ENCODE data around the gene PRSS57. TPM values are rescaled to one million over a fixed set of nuclear protein-coding genes. Genes with fewer than 3 reads are reported as not detected.

PRSS57 gene
- total RNA-seq, 1 experiment from 2014 or later = not detected

- H3K4me2 ChIP-seq (ENCODE audit: low read depth, low read length, poor library complexity, severe bottlenecking) = no peak overlapping the region
- H3K79me2 ChIP-seq (ENCODE audit: low read length) = no peaks in the 10 kb centered on the region
- H3K4me3 ChIP-seq (ENCODE audit: low read length) = no peak overlapping the region
- H3K9me2 ChIP-seq (replicated peaks; ENCODE audit: insufficient read depth, low read length) = no peaks in the 10 kb centered on the region
- H4K20me1 ChIP-seq (ENCODE audit: insufficient read depth, low read depth, low read length) = no peaks in the 10 kb centered on the region
- no peak overlapping the region for H2AFZ ChIP-seq (ENCODE audit: low read length)
- H3K27ac ChIP-seq (ENCODE audit: low read length) = no peak overlapping the region
- no peak overlapping the region for H3K9ac ChIP-seq (ENCODE audit: low read length)
- no peaks in the 10 kb centered on the region for H3K27me3 ChIP-seq (ENCODE audit: low read length)
- no peaks in the 10 kb centered on the region for H3K9me3 ChIP-seq (ENCODE audit: low read length)
- no peaks in the 10 kb centered on the region for H3K4me1 ChIP-seq (ENCODE audit: low read length)
- DNase-seq = no peak
- H3K36me3 ChIP-seq (ENCODE audit: insufficient read depth, low read length) = no peaks in the 10 kb centered on the region
These were observed 23.8 kb upstream of the PRSS57 start for GRCh38 chr19:718991-719512.

- Histone ChIP-seq H3K9me3 (ENCODE audit: low read length) (no peaks in the 10 kb centered on the region), H3K4me2 (ENCODE audit: low read depth, low read length, poor library complexity, severe bottlenecking) (no peak overlapping the region)
These were observed 23.1 kb upstream of the PRSS57 start for GRCh38 chr19:718251-718951.

GRCh38 chr19:715347-715746 is 20.1 kb upstream of the PRSS57 start:
- DNase-seq = no peak
- Histone ChIP-seq H4K20me1 (ENCODE audit: insufficient read depth, low read depth, low read length) (no peaks in the 10 kb centered on the region), H3K27ac (ENCODE audit: low read length) (no peak overlapping the region), H3K79me2 (ENCODE audit: low read length) (no peaks in the 10 kb centered on the region), H3K4me3 (ENCODE audit: low read length) (no peak overlapping the region), H3K9me3 (ENCODE audit: low read length) (no peaks in the 10 kb centered on the region), H2AFZ (ENCODE audit: low read length) (no peak overlapping the region), H3K4me1 (ENCODE audit: low read length) (no peaks in the 10 kb centered on the region), H3K4me2 (ENCODE audit: low read depth, low read length, poor library complexity, severe bottlenecking) (no peak overlapping the region), H3K9me2 (replicated peaks; ENCODE audit: insufficient read depth, low read length) (no peaks in the 10 kb centered on the region), H3K27me3 (ENCODE audit: low read length) (no peaks in the 10 kb centered on the region), H3K36me3 (ENCODE audit: insufficient read depth, low read length) (no peaks in the 10 kb centered on the region), H3K9ac (ENCODE audit: low read length) (no peak overlapping the region)

More at GRCh38 chr19:718251-718951, 23.1 kb upstream of the PRSS57 start:
- Histone ChIP-seq H3K4me3 (ENCODE audit: low read length) (no peak overlapping the region), H3K27me3 (ENCODE audit: low read length) (no peaks in the 10 kb centered on the region), H3K36me3 (ENCODE audit: insufficient read depth, low read length) (no peaks in the 10 kb centered on the region), H3K9me2 (replicated peaks; ENCODE audit: insufficient read depth, low read length) (no peaks in the 10 kb centered on the region), H3K9ac (ENCODE audit: low read length) (no peak overlapping the region), H2AFZ (ENCODE audit: low read length) (no peak overlapping the region), H3K27ac (ENCODE audit: low read length) (no peak overlapping the region), H3K79me2 (ENCODE audit: low read length) (no peaks in the 10 kb centered on the region), H3K4me1 (ENCODE audit: low read length) (no peaks in the 10 kb centered on the region), H4K20me1 (ENCODE audit: insufficient read depth, low read depth, low read length) (no peaks in the 10 kb centered on the region)
- DNase-seq = no peak

GRCh38 chr19:711254-711653 is 16.0 kb upstream of the PRSS57 start:
- Histone ChIP-seq H2AFZ (ENCODE audit: low read length) (no peak overlapping the region), H3K79me2 (ENCODE audit: low read length) (no peaks in the 10 kb centered on the region), H3K27ac (ENCODE audit: low read length) (no peak overlapping the region), H3K9me2 (replicated peaks; ENCODE audit: insufficient read depth, low read length) (no peaks in the 10 kb centered on the region), H3K4me2 (ENCODE audit: low read depth, low read length, poor library complexity, severe bottlenecking) (no peak overlapping the region), H3K4me3 (ENCODE audit: low read length) (no peak overlapping the region), H3K9ac (ENCODE audit: low read length) (no peak overlapping the region), H3K36me3 (ENCODE audit: insufficient read depth, low read length) (no peaks in the 10 kb centered on the region), H4K20me1 (ENCODE audit: insufficient read depth, low read depth, low read length) (no peaks in the 10 kb centered on the region), H3K4me1 (ENCODE audit: low read length) (no peaks in the 10 kb centered on the region), H3K27me3 (ENCODE audit: low read length) (no peaks in the 10 kb centered on the region), H3K9me3 (ENCODE audit: low read length) (no peaks in the 10 kb centered on the region)
- no peak for DNase-seq

DNA sequence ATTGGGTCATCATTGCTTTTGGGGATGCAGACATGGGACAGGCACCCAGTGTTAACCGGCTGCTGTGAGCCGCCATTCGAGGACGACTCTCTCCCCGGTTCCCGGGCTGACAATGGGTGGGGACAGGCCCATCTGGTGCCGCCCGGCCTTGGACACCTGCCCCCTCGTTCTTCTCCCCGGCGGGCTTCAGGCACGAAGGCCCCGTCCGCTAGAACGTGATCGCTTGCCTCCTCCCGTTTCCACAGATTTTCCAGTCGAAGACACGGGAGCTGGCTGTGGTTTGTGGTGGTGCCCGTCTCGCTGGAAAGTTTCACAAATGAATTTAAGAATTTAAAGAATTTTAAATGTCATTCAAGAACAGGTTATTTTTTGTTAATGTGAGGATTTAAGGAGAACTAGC is 15.5 kb upstream of the PRSS57 start:
- no peaks in the 10 kb centered on the region for H3K9me2 ChIP-seq (replicated peaks; ENCODE audit: insufficient read depth, low read length)
- H2AFZ ChIP-seq (ENCODE audit: low read length) = no peak overlapping the region
- H3K4me1 ChIP-seq (ENCODE audit: low read length) = no peaks in the 10 kb centered on the region
- H3K4me2 ChIP-seq (ENCODE audit: low read depth, low read length, poor library complexity, severe bottlenecking) = no peak overlapping the region
- no peak overlapping the region for H3K9ac ChIP-seq (ENCODE audit: low read length)
- no peak for DNase-seq
- H3K9me3 ChIP-seq (ENCODE audit: low read length) = no peaks in the 10 kb centered on the region
- no peak overlapping the region for H3K27ac ChIP-seq (ENCODE audit: low read length)
- no peaks in the 10 kb centered on the region for H4K20me1 ChIP-seq (ENCODE audit: insufficient read depth, low read depth, low read length)
- no peaks in the 10 kb centered on the region for H3K79me2 ChIP-seq (ENCODE audit: low read length)
- no peaks in the 10 kb centered on the region for H3K36me3 ChIP-seq (ENCODE audit: insufficient read depth, low read length)
- no peak overlapping the region for H3K4me3 ChIP-seq (ENCODE audit: low read length)
- H3K27me3 ChIP-seq (ENCODE audit: low read length) = no peaks in the 10 kb centered on the region

DNA sequence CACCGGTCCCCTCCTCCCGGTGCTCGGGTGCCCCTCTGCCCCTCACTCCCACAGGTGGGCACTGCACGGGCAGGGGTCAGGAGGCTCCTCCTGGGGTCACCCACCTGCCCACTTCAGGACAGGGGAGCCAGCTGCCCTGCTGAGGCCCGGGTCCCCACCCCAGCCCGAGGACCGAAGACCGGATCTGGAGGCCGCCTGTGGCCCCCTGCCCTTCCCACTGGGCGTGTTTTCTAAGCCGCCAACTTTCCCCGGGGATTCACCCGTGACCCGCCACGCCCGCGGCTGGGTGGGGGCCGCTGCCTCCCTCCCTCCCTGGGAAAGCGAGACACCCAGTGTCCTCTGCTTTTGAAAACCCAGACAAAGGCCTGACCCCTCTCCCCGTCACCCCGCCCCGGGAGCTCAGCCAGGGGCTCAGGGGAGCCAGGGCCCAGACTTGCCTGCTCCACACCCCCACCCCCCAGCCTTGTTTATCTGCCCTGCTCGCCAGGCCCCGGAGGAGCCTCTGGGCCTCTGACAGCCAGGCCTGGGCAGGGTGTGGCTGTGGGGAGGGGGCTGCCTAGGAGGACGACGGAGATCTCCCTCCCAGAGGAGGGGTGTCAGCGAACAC is 14.8 kb upstream of the PRSS57 start:
- H4K20me1 ChIP-seq (ENCODE audit: insufficient read depth, low read depth, low read length) = no peaks in the 10 kb centered on the region
- H3K36me3 ChIP-seq (ENCODE audit: insufficient read depth, low read length) = no peaks in the 10 kb centered on the region
- no peak overlapping the region for H3K9ac ChIP-seq (ENCODE audit: low read length)
- no peaks in the 10 kb centered on the region for H3K4me1 ChIP-seq (ENCODE audit: low read length)
- no peak overlapping the region for H2AFZ ChIP-seq (ENCODE audit: low read length)
- no peaks in the 10 kb centered on the region for H3K27me3 ChIP-seq (ENCODE audit: low read length)
- no peaks in the 10 kb centered on the region for H3K9me3 ChIP-seq (ENCODE audit: low read length)
- no peak overlapping the region for H3K27ac ChIP-seq (ENCODE audit: low read length)
- no peaks in the 10 kb centered on the region for H3K9me2 ChIP-seq (replicated peaks; ENCODE audit: insufficient read depth, low read length)
- no peak overlapping the region for H3K4me3 ChIP-seq (ENCODE audit: low read length)
- H3K4me2 ChIP-seq (ENCODE audit: low read depth, low read length, poor library complexity, severe bottlenecking) = no peak overlapping the region
- no peaks in the 10 kb centered on the region for H3K79me2 ChIP-seq (ENCODE audit: low read length)
- no peak for DNase-seq

- Histone ChIP-seq H2AFZ (ENCODE audit: low read length) (no peak overlapping the region), H3K27me3 (ENCODE audit: low read length) (no peaks in the 10 kb centered on the region)
These were observed 14.1 kb upstream of the PRSS57 start for GRCh38 chr19:709196-709964.

More at GRCh38 chr19:709196-709964, 14.1 kb upstream of the PRSS57 start:
- no peaks in the 10 kb centered on the region for H3K4me1 ChIP-seq (ENCODE audit: low read length)
- H3K9me2 ChIP-seq (replicated peaks; ENCODE audit: insufficient read depth, low read length) = no peaks in the 10 kb centered on the region
- H3K79me2 ChIP-seq (ENCODE audit: low read length) = no peaks in the 10 kb centered on the region
- no peak overlapping the region for H3K4me3 ChIP-seq (ENCODE audit: low read length)
- DNase-seq = no peak
- no peak overlapping the region for H3K27ac ChIP-seq (ENCODE audit: low read length)
- H4K20me1 ChIP-seq (ENCODE audit: insufficient read depth, low read depth, low read length) = no peaks in the 10 kb centered on the region
- no peak overlapping the region for H3K4me2 ChIP-seq (ENCODE audit: low read depth, low read length, poor library complexity, severe bottlenecking)
- no peaks in the 10 kb centered on the region for H3K9me3 ChIP-seq (ENCODE audit: low read length)
- H3K36me3 ChIP-seq (ENCODE audit: insufficient read depth, low read length) = no peaks in the 10 kb centered on the region
- no peak overlapping the region for H3K9ac ChIP-seq (ENCODE audit: low read length)
